Measurements from ENCODE around the gene MPC1L. TPM values are rescaled to one million over a fixed set of nuclear protein-coding genes. Genes with fewer than 3 reads are reported as not detected.

Gene MPC1L
- total and polyA plus RNA-seq, 2 of the 8 experiments (the other 6 are each of a cell fraction or from before 2014, with no cell fraction given) = not detected

DNA sequence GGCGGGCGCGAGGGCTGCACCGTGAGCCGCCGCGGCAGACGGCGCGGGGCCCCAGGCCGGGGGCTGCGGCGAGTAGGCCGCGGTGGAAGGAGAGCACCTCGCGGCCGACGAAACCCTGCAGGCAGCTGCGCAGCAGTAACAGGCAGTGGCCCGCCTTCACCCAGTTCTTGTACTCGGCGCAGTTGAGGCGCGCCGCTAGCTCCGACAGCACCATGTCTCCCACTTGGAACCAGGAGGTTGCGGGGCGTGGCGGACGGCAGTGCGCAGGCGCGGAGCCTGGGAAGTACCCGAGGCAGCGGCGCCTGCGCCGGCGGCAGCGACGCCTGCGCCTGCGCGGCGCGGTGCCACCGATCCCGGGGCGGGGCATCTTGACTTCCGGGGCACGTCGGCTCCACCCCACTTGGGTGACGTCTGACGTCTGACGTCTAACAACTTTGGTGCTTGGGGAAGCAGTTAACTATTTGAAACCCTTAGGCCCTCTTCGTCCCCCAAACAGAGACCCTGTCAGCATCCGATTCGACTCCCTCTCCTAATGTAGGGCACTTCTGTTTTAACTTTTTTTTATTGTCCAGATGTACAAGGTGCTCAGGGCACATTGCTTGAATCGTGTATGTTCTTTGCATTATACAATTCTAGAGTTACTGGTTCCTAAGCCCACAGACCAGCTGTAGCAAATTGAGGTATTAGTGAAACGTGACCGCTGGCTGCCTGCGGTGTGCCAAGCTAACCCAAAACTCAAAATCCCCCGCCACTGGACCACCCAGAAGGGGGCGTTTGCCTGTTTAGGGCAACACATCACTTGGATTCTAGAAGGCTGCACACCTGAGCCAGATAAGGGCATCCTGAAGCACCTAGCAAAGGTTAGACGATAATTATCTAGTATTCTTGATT is 24.3 kb downstream of the MPC1L start, which contains the start of gene CXorf38:
Gene CXorf38 (minus strand): TSS at position 255 of the 891 bp plus-strand sequence. CDS start 41 bp downstream, at position 214.
- H4K5ac ChIP-seq (ENCODE audit: insufficient read length, low read depth, low read length) = no peak within 1 kb of the TSS
- peaks cover 0 to 7% of the 10 kb centered on the region in 2 experiments for H4K20me1 ChIP-seq (replicated peaks in 1 of 2; ENCODE audit: control insufficient read depth in 1 of 2, insufficient read depth in 2 of 2, low read length in 2 of 2)
- POLR2A ChIA-PET (ENCODE audit: partially characterized antibody) = interaction anchor here (1.1 to 1.3 kb wide), 2 partner anchors 11 to 103 kb away, joined by 3 to 4 read pairs; no protein-coding TSS in a partner anchor
- H3K79me1 ChIP-seq (ENCODE audit: low read depth, low read length) = 0 out of 2 replicates have a peak, but pooled peaks cover 2% of the 10 kb centered on the region
- no peak within 1 kb of the TSS for H3K56ac ChIP-seq (replicated peaks; ENCODE audit: insufficient read length, low read depth, low read length)
- no peaks in the 10 kb centered on the region for H3K9me3 ChIP-seq (ENCODE audit: insufficient read depth in 2 of 2, low read depth in 1 of 2, low read length in 1 of 2)
- peaks cover 0 to 19% (median 0%) of the 10 kb centered on the region in 4 experiments; a peak in 2 of 8 replicates for H3K36me3 ChIP-seq (ENCODE audit: control insufficient read depth in 2 of 4, insufficient read depth in 4 of 4, low read length in 3 of 4)
- peak within 1 kb of the TSS in 3 of 4 experiments; percentile 25 to 67 (median 55); a peak in 5 of 7 replicates for H3K9ac ChIP-seq (replicated peaks in 1 of 4; ENCODE audit: extremely low read depth in 1 of 4, low read depth in 3 of 4, low read length in 3 of 4)
- H3K23me2 ChIP-seq (ENCODE audit: low read depth, low read length) = peaks cover 5% of the 10 kb centered on the region
- no peak within 1 kb of the TSS for H4K91ac ChIP-seq (replicated peaks; ENCODE audit: insufficient read length, low read length)
- H2BK20ac ChIP-seq (ENCODE audit: low read length) = no peak within 1 kb of the TSS
- FAIRE-seq (no peak), DNase-seq (ENCODE audit: low read depth in 1 of 2, low spot score in 2 of 2) (peak; percentile 65 to 91)
- H2BK12ac ChIP-seq (ENCODE audit: low read depth, low read length) = no peak within 1 kb of the TSS; the same call in 1 of the 2 replicates
- no peak within 1 kb of the TSS for H2AK5ac ChIP-seq (ENCODE audit: low read depth, low read length)
- no peak within 1 kb of the TSS for H4K8ac ChIP-seq (ENCODE audit: extremely low read depth, insufficient read depth, low read length)
- CTCF ChIA-PET (ENCODE audit: partially characterized antibody) = interaction anchor here (0.6 kb wide), 1 partner anchor 345 kb away, joined by 4 read pairs; no protein-coding TSS in a partner anchor
- no peak within 1 kb of the TSS for H3K23ac ChIP-seq (ENCODE audit: insufficient read length)
- H3K4me1 ChIP-seq (replicated peaks in 1 of 4; ENCODE audit: control insufficient read depth in 3 of 4, insufficient read depth in 4 of 4, low read length in 3 of 4) = peaks cover 0 to 3% (median 0%) of the 10 kb centered on the region in 4 experiments; a peak in 2 of 7 replicates
- H3K18ac ChIP-seq (ENCODE audit: extremely low read depth, low read length) = no peak within 1 kb of the TSS; the same call in 1 of the 2 replicates
- H3K79me2 ChIP-seq (ENCODE audit: control insufficient read depth in 1 of 2, insufficient read depth in 2 of 2, low read length in 2 of 2) = peaks cover 0 to 14% of the 10 kb centered on the region in 2 experiments; a peak in 2 of 4 replicates
- no peak within 1 kb of the TSS for H2BK5ac ChIP-seq (ENCODE audit: low read depth, low read length)
- no peak within 1 kb of the TSS for H2BK120ac ChIP-seq (replicated peaks; ENCODE audit: low read depth, low read length)
- H3K27ac ChIP-seq (ENCODE audit: low read depth, low read length) = peak within 1 kb of the TSS; percentile 75
- WGBS, 2 experiments (ENCODE audit: extremely low coverage in 1 of 2, insufficient coverage in 1 of 2, insufficient read length in 1 of 2, insufficient replicate concordance in 2 of 2, low coverage in 1 of 2, low lambda C conversion rate in 2 of 2, missing lambda C conversion rate in 1 of 2) = 11% methylated on average over 19 of the region's 66 CpGs; no CpG with 5 or more reads in 1 of the 2 experiments
- H3K4me3 ChIP-seq (ENCODE audit: extremely low read depth in 1 of 4, insufficient read depth in 2 of 4, low read depth in 3 of 4, low read length in 4 of 4) = peak within 1 kb of the TSS; percentile 43 to 91 (median 66)
- H2BK15ac ChIP-seq (ENCODE audit: low read length) = no peak within 1 kb of the TSS
- peak within 1 kb of the TSS; percentile 73 to 89 for H3K4me2 ChIP-seq (ENCODE audit: insufficient read depth in 1 of 2, low read depth in 2 of 2, low read length in 2 of 2)
- no peak within 1 kb of the TSS for H3K4ac ChIP-seq (replicated peaks; ENCODE audit: insufficient read length, low read depth, low read length)
- H3K27me3 ChIP-seq (replicated peaks in 1 of 4; ENCODE audit: control insufficient read depth in 3 of 4, extremely low read depth in 1 of 4, insufficient read depth in 3 of 4, low read length in 3 of 4) = no peaks in the 10 kb centered on the region
- H2AFZ ChIP-seq (ENCODE audit: low read length) = no peak within 1 kb of the TSS
- no peak within 1 kb of the TSS for H3K14ac ChIP-seq (ENCODE audit: insufficient read length)
- TF ChIP-seq PHF8 (conservative IDR thresholded peaks at IDR 0.05; ENCODE audit: low read depth, low read length) (peak; percentile 45; the same call in 1 of the 2 replicates), ASH2L (IDR thresholded peaks at IDR 0.05; ENCODE audit: low read length) (peak; percentile 40), POLR2AphosphoS5 (IDR thresholded peaks at IDR 0.05; ENCODE audit: low read depth, low read length) (peak; percentile 89), NRF1 (IDR thresholded peaks at IDR 0.05; ENCODE audit: low read depth, low read length) (peak; percentile 98)
- TF ChIP-seq, protein P1, sequence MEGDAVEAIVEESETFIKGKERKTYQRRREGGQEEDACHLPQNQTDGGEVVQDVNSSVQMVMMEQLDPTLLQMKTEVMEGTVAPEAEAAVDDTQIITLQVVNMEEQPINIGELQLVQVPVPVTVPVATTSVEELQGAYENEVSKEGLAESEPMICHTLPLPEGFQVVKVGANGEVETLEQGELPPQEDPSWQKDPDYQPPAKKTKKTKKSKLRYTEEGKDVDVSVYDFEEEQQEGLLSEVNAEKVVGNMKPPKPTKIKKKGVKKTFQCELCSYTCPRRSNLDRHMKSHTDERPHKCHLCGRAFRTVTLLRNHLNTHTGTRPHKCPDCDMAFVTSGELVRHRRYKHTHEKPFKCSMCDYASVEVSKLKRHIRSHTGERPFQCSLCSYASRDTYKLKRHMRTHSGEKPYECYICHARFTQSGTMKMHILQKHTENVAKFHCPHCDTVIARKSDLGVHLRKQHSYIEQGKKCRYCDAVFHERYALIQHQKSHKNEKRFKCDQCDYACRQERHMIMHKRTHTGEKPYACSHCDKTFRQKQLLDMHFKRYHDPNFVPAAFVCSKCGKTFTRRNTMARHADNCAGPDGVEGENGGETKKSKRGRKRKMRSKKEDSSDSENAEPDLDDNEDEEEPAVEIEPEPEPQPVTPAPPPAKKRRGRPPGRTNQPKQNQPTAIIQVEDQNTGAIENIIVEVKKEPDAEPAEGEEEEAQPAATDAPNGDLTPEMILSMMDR (IDR thresholded peaks at IDR 0.05; ENCODE audit: control extremely low read depth in 1 of 3, insufficient read depth in 1 of 3, low read depth in 1 of 3, low read length in 3 of 3) = peak in 1 of 3 experiments; percentile 13; a peak in 1 of 4 replicates
- TF ChIP-seq, protein P2, sequence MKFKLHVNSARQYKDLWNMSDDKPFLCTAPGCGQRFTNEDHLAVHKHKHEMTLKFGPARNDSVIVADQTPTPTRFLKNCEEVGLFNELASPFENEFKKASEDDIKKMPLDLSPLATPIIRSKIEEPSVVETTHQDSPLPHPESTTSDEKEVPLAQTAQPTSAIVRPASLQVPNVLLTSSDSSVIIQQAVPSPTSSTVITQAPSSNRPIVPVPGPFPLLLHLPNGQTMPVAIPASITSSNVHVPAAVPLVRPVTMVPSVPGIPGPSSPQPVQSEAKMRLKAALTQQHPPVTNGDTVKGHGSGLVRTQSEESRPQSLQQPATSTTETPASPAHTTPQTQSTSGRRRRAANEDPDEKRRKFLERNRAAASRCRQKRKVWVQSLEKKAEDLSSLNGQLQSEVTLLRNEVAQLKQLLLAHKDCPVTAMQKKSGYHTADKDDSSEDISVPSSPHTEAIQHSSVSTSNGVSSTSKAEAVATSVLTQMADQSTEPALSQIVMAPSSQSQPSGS (IDR thresholded peaks at IDR 0.05; ENCODE audit: low read length) = 0 out of 2 replicates have a peak, but pooled peaks have one; percentile 72
